HCEC 1CT (cell line): Measurements from ENCODE around the gene CD72.
A peak's percentile ranks its signal among the peaks of the same experiment; 100 is the strongest.
"Not testable (repeated sequence)": the region's sequence is repeated elsewhere in the genome, so short reads cannot be mapped to it uniquely, and the experiment has no call there.

Experiments used
- DNase-seq: peaks from one replicate; pipeline ENCODE4 v3.0.0-alpha.2; 2017

The CD72 gene

GRCh38 chr9:35583521-35583920 lies 34.7 kb downstream of the CD72 start:
- not testable (repeated sequence) for DNase-seq

GRCh38 chr9:35579659-35580227 lies 38.5 kb downstream of the CD72 start:
- DNase-seq, result not testable (repeated sequence)

- DNase-seq, result no peak
Observed at GRCh38 chr9:35579130-35579529, 39.1 kb downstream of the CD72 start.

GRCh38 chr9:35577486-35577885 lies 40.7 kb downstream of the CD72 start:
- DNase-seq, result no peak

GRCh38 chr9:35575478-35575877 lies 42.7 kb downstream of the CD72 start:
- DNase-seq, result no peak

GRCh38 chr9:35574578-35575122 lies 43.6 kb downstream of the CD72 start:
- no peak for DNase-seq

GRCh38 chr9:35570709-35571504 lies 47.3 kb downstream of the CD72 start:
- no peak for DNase-seq

GRCh38 chr9:35569206-35569605 lies 49.0 kb downstream of the CD72 start:
- no peak for DNase-seq

GRCh38 chr9:35568196-35568595 lies 50.0 kb downstream of the CD72 start:
- DNase-seq, result no peak

- DNase-seq, result peak; percentile 7
Observed at GRCh38 chr9:35566417-35566816, 51.8 kb downstream of the CD72 start.

GRCh38 chr9:35564658-35565061 lies 53.6 kb downstream of the CD72 start:
- no peak for DNase-seq

GRCh38 chr9:35563791-35564197 lies 54.4 kb downstream of the CD72 start:
- DNase-seq, result no peak

- DNase-seq, result no peak
Observed at GRCh38 chr9:35562895-35563780, 55.1 kb downstream of the CD72 start.

GRCh38 chr9:35561468-35562261 lies 56.5 kb downstream of the CD72 start:
- no peak for DNase-seq

- DNase-seq, result no peak
Observed at GRCh38 chr9:35560625-35561337, 57.4 kb downstream of the CD72 start.
